ENCODE results near the gene BATF3.
"Not testable (repeated sequence)": the region's sequence is repeated elsewhere in the genome, so short reads cannot be mapped to it uniquely, and the experiment has no call there.

Gene BATF3

GRCh38 chr1:212666116-212666775, 33.4 kb downstream of the BATF3 start:
- peaks cover 8% of the 10 kb centered on the region for H3K9me3 Mint-ChIP-seq
- no peak for DNase-seq
- peaks cover 12% of the 10 kb centered on the region for H3K27me3 Mint-ChIP-seq (ENCODE audit: low read depth, poor library complexity)
- H3K27ac Mint-ChIP-seq, result no peak overlapping the region
- peak overlapping the region; percentile 83 for H3K4me3 Mint-ChIP-seq
- no peak for TF ChIP-seq CTCF (IDR thresholded peaks at IDR 0.05)
- H3K4me1 Mint-ChIP-seq, result peaks cover 23% of the 10 kb centered on the region
- H3K36me3 Mint-ChIP-seq (ENCODE audit: low read depth), result no peaks in the 10 kb centered on the region

DNA sequence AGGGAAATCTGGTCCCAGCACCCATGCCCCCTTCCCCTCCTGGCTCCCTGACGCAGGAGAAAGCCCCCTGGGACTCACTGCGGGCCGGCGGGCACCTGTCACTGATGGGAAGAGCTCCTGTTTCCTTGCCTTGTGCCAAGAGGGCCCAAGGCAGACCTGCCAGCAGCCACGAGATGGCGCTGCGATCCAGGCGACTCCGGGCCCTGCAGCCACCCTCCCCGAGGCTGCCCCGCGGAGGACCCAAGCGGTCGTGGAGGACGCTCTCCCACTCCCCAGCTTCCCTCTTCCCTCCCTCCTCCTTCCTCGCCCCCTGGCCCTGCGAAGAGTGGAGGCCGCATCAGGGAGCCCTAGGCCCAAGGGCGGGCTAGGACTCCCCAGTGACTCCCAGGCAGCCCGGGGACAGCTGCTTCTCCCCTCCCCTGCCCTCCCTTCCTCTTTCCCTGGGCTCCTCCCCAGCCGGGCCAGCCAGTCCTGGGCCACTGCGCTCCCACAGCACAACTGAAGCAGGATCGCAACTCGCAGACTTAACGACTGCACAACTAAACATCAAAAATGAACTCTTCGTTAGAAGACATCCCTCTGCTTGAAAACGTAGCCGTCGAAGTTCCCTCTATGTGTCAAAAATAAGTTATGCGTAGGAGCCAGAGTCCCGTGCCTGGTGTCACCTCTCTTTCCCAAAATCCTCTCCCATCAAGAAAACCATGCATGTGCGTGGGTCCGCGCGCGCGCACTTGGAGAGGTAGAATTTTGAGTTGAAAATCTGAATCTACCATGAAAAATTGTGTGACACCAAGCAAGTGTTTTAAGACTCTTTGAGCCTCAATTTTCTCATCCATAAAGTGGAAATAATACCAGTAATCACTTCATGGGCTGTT, 34.2 kb downstream of the BATF3 start:
- peak overlapping the region; percentile 83 for H3K4me3 Mint-ChIP-seq
- H3K36me3 Mint-ChIP-seq (ENCODE audit: low read depth), result no peaks in the 10 kb centered on the region
- peaks cover 16% of the 10 kb centered on the region for H3K27me3 Mint-ChIP-seq (ENCODE audit: low read depth, poor library complexity)
- no peak overlapping the region for H3K27ac Mint-ChIP-seq
- peaks cover 21% of the 10 kb centered on the region for H3K4me1 Mint-ChIP-seq
- peak; percentile 89 for DNase-seq
- TF ChIP-seq CTCF (IDR thresholded peaks at IDR 0.05), result peak; percentile 92
- H3K9me3 Mint-ChIP-seq, result peaks cover 15% of the 10 kb centered on the region

DNA sequence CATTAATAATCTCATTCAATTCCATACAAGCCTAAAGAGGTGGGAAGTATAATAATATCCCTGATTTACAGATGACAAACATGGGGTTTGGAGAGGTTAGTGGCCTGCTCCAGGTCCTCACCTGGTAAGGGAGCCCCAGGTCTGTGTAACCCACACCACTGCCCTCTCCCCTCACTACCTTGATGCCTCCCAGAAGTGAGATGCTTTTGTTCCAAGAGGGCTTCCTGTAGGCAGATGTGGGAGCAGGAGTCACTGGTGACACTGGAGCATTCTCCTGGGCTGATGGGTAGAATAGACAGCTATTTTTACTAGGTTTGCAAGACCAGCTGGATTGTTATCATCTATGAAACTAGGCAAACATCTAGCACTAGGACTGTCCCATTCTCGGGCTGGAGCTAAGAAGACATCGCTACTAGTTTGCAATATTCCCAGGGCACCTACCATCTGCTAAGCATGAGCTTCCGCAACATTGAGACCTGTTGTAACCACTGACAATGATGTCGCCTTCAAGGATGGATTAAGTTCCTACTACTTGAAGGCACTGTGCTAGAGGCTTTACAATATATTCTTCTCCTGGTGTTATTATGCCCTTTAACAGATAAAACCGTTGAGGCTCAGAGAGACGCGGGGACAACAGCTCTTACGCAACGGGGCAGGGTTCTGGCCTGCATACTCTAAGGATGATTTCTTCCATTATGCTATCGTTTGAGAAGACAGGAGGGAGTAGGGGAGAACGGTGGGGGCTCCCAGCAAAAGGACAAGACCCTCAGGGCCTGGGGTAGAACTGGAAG, 35.0 kb downstream of the BATF3 start:
- no peak for DNase-seq
- Mint-ChIP-seq H3K9me3 (peaks cover 21% of the 10 kb centered on the region), H3K4me1 (peaks cover 21% of the 10 kb centered on the region), H3K27ac (no peak overlapping the region), H3K36me3 (ENCODE audit: low read depth) (no peaks in the 10 kb centered on the region), H3K4me3 (peak overlapping the region; percentile 43), H3K27me3 (ENCODE audit: low read depth, poor library complexity) (peaks cover 16% of the 10 kb centered on the region)
- no peak for TF ChIP-seq CTCF (IDR thresholded peaks at IDR 0.05)

DNA sequence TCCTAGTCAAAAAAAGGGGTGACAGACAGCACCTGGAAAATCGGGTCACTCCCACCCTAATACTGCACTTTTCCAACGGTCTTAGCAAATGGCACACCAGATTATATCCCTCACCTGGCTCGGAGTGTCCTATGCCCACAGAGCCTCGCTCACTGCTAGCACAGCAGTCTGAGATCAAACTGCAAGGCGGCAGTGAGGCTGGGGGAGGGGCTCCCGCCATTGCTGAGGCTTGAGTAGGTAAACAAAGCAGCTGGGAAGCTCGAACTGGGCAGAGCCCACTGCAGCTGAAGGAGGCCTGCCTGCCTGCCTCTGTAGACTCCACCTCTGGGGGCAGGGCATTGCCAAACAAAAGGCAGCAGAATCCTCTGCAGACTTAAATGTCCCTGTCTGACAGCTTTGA, 41.4 kb downstream of the BATF3 start:
- H3K4me3 Mint-ChIP-seq, H3K27ac Mint-ChIP-seq, DNase-seq: not testable (repeated sequence)
- H3K4me1 Mint-ChIP-seq, result peaks cover 12% of the 10 kb centered on the region
- H3K9me3 Mint-ChIP-seq, result peaks cover 40% of the 10 kb centered on the region
- H3K27me3 Mint-ChIP-seq (ENCODE audit: low read depth, poor library complexity), result peaks cover 19% of the 10 kb centered on the region
- H3K36me3 Mint-ChIP-seq (ENCODE audit: low read depth), result peaks cover 17% of the 10 kb centered on the region

GRCh38 chr1:212656730-212657129, 42.9 kb downstream of the BATF3 start:
- Mint-ChIP-seq H3K9me3 (peaks cover 33% of the 10 kb centered on the region), H3K4me1 (peaks cover 12% of the 10 kb centered on the region), H3K27me3 (ENCODE audit: low read depth, poor library complexity) (peaks cover 18% of the 10 kb centered on the region), H3K4me3 (no peak overlapping the region), H3K27ac (no peak overlapping the region), H3K36me3 (ENCODE audit: low read depth) (peaks cover 17% of the 10 kb centered on the region)
- TF ChIP-seq CTCF (IDR thresholded peaks at IDR 0.05), result no peak
- DNase-seq, result no peak

All from nephron progenitor cell (in vitro differentiated cells).